HL-60 (cell line): Measurements from ENCODE around the gene DCDC2C.

Experiments
- DNase-seq, 2 experiments: peaks; one replicate each; pipeline ENCODE4 v3.0.0-alpha.2; 2010 to 2020; ENCODE audit warnings: low read depth in 1 of 2, low spot score in 1 of 2
- H3K27ac ChIP-seq: fragments of 250-450 bp; sonication (Bioruptor Pico); replicated peaks from 2 replicates; pipeline ENCODE4 v1.5.1; 2020; ENCODE audit warnings: mild to moderate bottlenecking, moderate library complexity
- H3K27me3 ChIP-seq: fragments of 250-450 bp; sonication (Bioruptor Pico); 2 replicates; pipeline ENCODE4 v1.5.1; 2021; ENCODE audit warnings: mild to moderate bottlenecking, moderate library complexity; ENCODE audit not compliant: insufficient read depth, poor library complexity, severe bottlenecking
- H3K4me3 ChIP-seq: replicated peaks from 2 replicates; pipeline ENCODE4 v1.5.1; 2011; ENCODE audit warnings: mild to moderate bottlenecking, control low read depth, low read length; ENCODE audit not compliant: insufficient read depth
- CTCF ChIP-seq: IDR thresholded peaks from one replicate; pipeline ENCODE4 v1.5.1; 2011; ENCODE audit warnings: low read length, control low read depth, inconsistent platforms; ENCODE audit not compliant: insufficient read depth
- GABPA ChIP-seq: IDR thresholded peaks from 2 replicates; pipeline ENCODE4 v1.6.1; 2012; ENCODE audit warnings: low read depth
- POLR2AphosphoS5 ChIP-seq: IDR thresholded peaks from 2 replicates; pipeline ENCODE4 v1.6.1; 2012; ENCODE audit warnings: low read depth
- SPI1 ChIP-seq: IDR thresholded peaks from 2 replicates; pipeline ENCODE4 v1.6.1; 2012; ENCODE audit warnings: low read depth, mild to moderate bottlenecking, borderline replicate concordance
- TF ChIP-seq, protein P1 (sequence below): IDR thresholded peaks from 2 replicates; pipeline ENCODE4 v1.6.1; 2012; ENCODE audit warnings: low read depth; ENCODE audit not compliant: insufficient replicate concordance

Gene DCDC2C

DNA sequence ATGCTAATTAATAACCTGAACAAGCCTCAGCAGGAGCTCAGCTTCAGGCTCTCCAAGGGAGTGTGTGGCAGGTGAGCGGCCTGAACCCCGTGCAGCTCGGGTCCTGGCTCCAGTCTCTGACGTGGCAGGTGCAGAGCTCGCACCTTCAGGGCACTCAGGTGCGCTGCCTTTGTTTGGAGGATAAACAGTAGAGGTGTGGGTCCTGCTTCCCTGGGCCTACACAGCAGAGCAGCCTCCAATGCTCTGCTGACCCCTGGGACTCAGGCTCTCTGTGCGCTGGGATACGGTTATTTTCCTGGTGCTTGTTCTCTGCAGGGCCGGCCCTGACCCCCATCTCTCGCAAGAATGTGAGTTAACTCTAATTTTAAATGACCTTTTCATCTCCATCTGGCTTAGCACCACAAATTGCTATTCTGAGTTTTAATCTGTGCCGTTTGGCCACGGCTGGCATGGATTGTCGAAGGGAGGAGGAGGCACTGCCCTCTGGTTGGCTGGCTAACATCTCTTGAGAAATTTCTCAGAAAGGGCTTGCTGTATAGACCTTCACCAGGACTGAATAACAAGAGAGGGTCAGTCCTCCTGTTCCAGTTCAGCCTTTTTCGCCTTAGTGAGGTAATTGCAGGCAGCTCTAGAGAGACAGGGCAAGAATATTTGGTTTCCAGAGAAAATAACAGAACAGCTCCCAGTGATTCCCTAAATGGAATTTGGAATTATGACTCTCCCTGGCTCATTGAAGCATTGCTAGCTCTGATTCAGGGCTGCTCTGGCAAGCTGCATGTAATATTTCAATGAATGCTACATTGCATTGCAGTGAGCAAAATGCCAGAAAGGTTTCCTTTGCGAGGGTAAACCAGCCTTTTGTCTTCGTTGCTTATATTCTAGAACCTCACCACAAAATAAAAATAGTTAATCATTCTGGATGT, 161.8 kb downstream of the DCDC2C start:
- H3K4me3 ChIP-seq = no peak overlapping the region
- no peak overlapping the region for H3K27ac ChIP-seq
- no peak for DNase-seq
- H3K27me3 ChIP-seq = no peaks in the 10 kb centered on the region
- TF ChIP-seq SPI1 (no peak), CTCF (no peak), POLR2AphosphoS5 (no peak), GABPA (no peak)
- TF ChIP-seq, protein P1, sequence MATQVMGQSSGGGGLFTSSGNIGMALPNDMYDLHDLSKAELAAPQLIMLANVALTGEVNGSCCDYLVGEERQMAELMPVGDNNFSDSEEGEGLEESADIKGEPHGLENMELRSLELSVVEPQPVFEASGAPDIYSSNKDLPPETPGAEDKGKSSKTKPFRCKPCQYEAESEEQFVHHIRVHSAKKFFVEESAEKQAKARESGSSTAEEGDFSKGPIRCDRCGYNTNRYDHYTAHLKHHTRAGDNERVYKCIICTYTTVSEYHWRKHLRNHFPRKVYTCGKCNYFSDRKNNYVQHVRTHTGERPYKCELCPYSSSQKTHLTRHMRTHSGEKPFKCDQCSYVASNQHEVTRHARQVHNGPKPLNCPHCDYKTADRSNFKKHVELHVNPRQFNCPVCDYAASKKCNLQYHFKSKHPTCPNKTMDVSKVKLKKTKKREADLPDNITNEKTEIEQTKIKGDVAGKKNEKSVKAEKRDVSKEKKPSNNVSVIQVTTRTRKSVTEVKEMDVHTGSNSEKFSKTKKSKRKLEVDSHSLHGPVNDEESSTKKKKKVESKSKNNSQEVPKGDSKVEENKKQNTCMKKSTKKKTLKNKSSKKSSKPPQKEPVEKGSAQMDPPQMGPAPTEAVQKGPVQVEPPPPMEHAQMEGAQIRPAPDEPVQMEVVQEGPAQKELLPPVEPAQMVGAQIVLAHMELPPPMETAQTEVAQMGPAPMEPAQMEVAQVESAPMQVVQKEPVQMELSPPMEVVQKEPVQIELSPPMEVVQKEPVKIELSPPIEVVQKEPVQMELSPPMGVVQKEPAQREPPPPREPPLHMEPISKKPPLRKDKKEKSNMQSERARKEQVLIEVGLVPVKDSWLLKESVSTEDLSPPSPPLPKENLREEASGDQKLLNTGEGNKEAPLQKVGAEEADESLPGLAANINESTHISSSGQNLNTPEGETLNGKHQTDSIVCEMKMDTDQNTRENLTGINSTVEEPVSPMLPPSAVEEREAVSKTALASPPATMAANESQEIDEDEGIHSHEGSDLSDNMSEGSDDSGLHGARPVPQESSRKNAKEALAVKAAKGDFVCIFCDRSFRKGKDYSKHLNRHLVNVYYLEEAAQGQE = no peak

GRCh38 chr2:3867469-3867868, 164.1 kb downstream of the DCDC2C start:
- Histone ChIP-seq H3K27ac (no peak overlapping the region), H3K27me3 (no peaks in the 10 kb centered on the region), H3K4me3 (no peak overlapping the region)
- DNase-seq = no peak
- no peak for TF ChIP-seq POLR2AphosphoS5
- no peak for TF ChIP-seq CTCF
- TF ChIP-seq GABPA = no peak
- TF ChIP-seq SPI1 = no peak
- TF ChIP-seq, protein P1 = no peak

DNA sequence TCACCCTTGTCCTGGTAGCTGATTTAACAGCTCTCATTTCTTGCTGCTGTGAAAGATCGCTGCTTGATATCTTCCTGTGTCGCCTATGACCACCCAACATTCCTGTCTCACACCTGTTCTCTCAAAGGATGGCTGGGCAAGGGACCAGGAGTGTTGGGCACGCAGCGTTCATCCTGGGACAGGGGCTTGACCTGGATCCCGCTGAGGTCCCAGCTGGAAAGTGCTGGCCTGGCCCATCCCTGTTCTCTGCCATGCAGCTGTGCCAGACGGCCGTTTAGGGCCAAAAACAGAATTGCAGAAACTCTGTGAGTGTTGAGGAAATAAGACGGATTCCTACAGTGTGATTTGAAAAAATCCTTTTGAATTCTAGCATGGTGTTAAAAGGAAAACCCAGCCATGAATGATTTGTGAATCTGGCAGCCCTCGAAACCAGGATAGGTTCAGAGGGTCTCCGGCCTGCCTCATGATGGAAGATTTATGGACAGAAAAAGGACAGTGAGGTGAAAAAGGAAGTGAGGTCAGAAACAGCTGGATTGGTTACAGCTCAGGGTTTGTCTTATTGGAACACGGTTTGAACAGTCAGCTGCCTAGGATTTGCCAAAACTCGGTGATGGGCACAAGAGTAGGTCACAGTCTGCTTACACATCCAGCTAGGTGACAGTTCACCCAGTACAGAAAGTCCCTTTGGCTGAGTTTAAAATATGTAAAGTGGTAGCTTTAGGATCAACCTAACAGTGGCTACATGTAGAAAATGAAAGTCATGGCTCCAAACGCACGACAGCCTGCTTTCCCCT, 164.8 kb downstream of the DCDC2C start:
- TF ChIP-seq POLR2AphosphoS5 = no peak
- TF ChIP-seq, protein P1 = no peak
- H3K27me3 ChIP-seq = no peaks in the 10 kb centered on the region
- no peak for DNase-seq
- H3K27ac ChIP-seq = no peak overlapping the region
- no peak overlapping the region for H3K4me3 ChIP-seq
